Neural cell (in vitro differentiated cells): ENCODE data around the gene MINDY4. TPM values are rescaled to one million over a fixed set of nuclear protein-coding genes. Genes with fewer than 3 reads are reported as not detected.

Experiments
- H2AFZ ChIP-seq: fragments of 200-600, 300-800 bp; sonication (generic), shearing (Covaris generic); 2 replicates; pipeline ENCODE4 v1.6.0; 2014; ENCODE audit warnings: low read depth, mild to moderate bottlenecking, antibody characterized with exemption, low read length, moderate library complexity
- H3F3A ChIP-seq: fragments of 200-600 bp; shearing (Covaris generic); 2 replicates; pipeline ENCODE4 v1.6.1; 2016; ENCODE audit warnings: mild to moderate bottlenecking, moderate library complexity, mixed read lengths, antibody characterized with exemption, low read length; ENCODE audit not compliant: insufficient read depth, poor library complexity, severe bottlenecking
- H3K27ac ChIP-seq: fragments of 200-600, 300-800 bp; sonication (generic), shearing (Covaris generic); 2 replicates; pipeline ENCODE4 v1.5.1; 2014; ENCODE audit warnings: mild to moderate bottlenecking, low read length, moderate library complexity
- H3K27me3 ChIP-seq: fragments of 300-800, 200-600 bp; sonication (generic), shearing (Covaris generic); 2 replicates; pipeline ENCODE4 v1.6.0; 2014; ENCODE audit warnings: mild to moderate bottlenecking, low read depth, low read length, moderate library complexity; ENCODE audit not compliant: insufficient read depth
- H3K36me3 ChIP-seq: fragments of 300-800, 200-600 bp; sonication (generic), shearing (Covaris generic); 2 replicates; pipeline ENCODE4 v1.5.1; 2014; ENCODE audit warnings: mild to moderate bottlenecking, antibody characterized with exemption, low read length, moderate library complexity; ENCODE audit not compliant: insufficient read depth
- H3K4me2 ChIP-seq: fragments of 300-800, 200-600 bp; sonication (generic), shearing (Covaris generic); 2 replicates; pipeline ENCODE4 v1.6.0; 2014; ENCODE audit warnings: mild to moderate bottlenecking, low read length
- H3K4me3 ChIP-seq: fragments of 300-800, 200-600 bp; sonication (generic), shearing (Covaris generic); 2 replicates; pipeline ENCODE4 v1.5.1; 2014; ENCODE audit warnings: mild to moderate bottlenecking, low read length, moderate library complexity
- H3K79me2 ChIP-seq: fragments of 200-600 bp; shearing (Covaris generic); replicated peaks from 2 replicates; pipeline ENCODE4 v1.6.0; 2014; ENCODE audit warnings: mild to moderate bottlenecking, low read length, moderate library complexity; ENCODE audit not compliant: insufficient read depth
- H3K9ac ChIP-seq: fragments of 300-800, 200-600 bp; sonication (generic), shearing (Covaris generic); 2 replicates; pipeline ENCODE4 v1.6.1; 2016; ENCODE audit warnings: mild to moderate bottlenecking, low read length, mixed read lengths
- H3K9me2 ChIP-seq: fragments of 200-600 bp; shearing (Covaris generic); 2 replicates; pipeline ENCODE4 v1.6.1; 2016; ENCODE audit warnings: mild to moderate bottlenecking, low read length, mixed read lengths; ENCODE audit not compliant: insufficient read depth
- H3K9me3 ChIP-seq: fragments of 200-600, 300-800 bp; sonication (generic), shearing (Covaris generic); 2 replicates; pipeline ENCODE4 v1.6.1; 2016; ENCODE audit warnings: mild to moderate bottlenecking, mixed run types, low read length, moderate library complexity, mixed read lengths
- H4K20me1 ChIP-seq: fragments of 200-600 bp; shearing (Covaris generic); 2 replicates; pipeline ENCODE4 v1.6.1; 2016; ENCODE audit warnings: mild to moderate bottlenecking, mixed run types; ENCODE audit not compliant: insufficient read depth
- EP300 ChIP-seq: fragments of 450-650 bp; conservative IDR thresholded peaks from 2 replicates; pipeline ENCODE4 v1.6.1; 2014; ENCODE audit warnings: antibody characterized with exemption, mild to moderate bottlenecking, moderate library complexity; ENCODE audit not compliant: poor library complexity, severe bottlenecking
- EZH2 ChIP-seq: fragments of 200-600, 300-800 bp; shearing (Covaris generic), sonication (generic); IDR thresholded peaks from 2 replicates; pipeline ENCODE4 v1.6.1; 2014; ENCODE audit warnings: antibody characterized with exemption, low read length, borderline replicate concordance, mild to moderate bottlenecking; ENCODE audit not compliant: insufficient read depth, poor library complexity, severe bottlenecking
- MXI1 ChIP-seq: fragments of 450-650 bp; conservative IDR thresholded peaks from 2 replicates; pipeline ENCODE4 v1.6.1; 2014; ENCODE audit warnings: antibody characterized with exemption, mild to moderate bottlenecking; ENCODE audit not compliant: poor library complexity, severe bottlenecking
- POLR2AphosphoS5 ChIP-seq: IDR thresholded peaks from 2 replicates; pipeline ENCODE4 v1.6.1; 2012
- RAD21 ChIP-seq: fragments of 450-650 bp; conservative IDR thresholded peaks from 2 replicates; pipeline ENCODE4 v1.6.1; 2014; ENCODE audit warnings: antibody characterized with exemption, mild to moderate bottlenecking, moderate library complexity
- SMC3 ChIP-seq: fragments of 450-650 bp; conservative IDR thresholded peaks from 2 replicates; pipeline ENCODE4 v1.6.1; 2014; ENCODE audit warnings: antibody characterized with exemption, mild to moderate bottlenecking, moderate library complexity; ENCODE audit not compliant: poor library complexity
- TAF1 ChIP-seq: IDR thresholded peaks from 2 replicates; pipeline ENCODE4 v1.6.1; 2012; ENCODE audit warnings: low read depth
- polyA plus RNA-seq: library from polyadenylated mRNA; depleted of rRNA; stranded (reverse); fragments of >200 nt; gene quantifications from 2 replicates; pipeline ENCODE4 v1.2.3, GENCODE V29; 2014
- TF ChIP-seq, protein P1 (sequence below): fragments of 450-650 bp; IDR thresholded peaks from 2 replicates; pipeline ENCODE4 v1.5.1; 2014; ENCODE audit warnings: antibody characterized with exemption, mild to moderate bottlenecking, moderate library complexity; ENCODE audit not compliant: poor library complexity, severe bottlenecking
- TF ChIP-seq, protein P2 (sequence below): IDR thresholded peaks from 2 replicates; pipeline ENCODE4 v1.6.1; 2012; ENCODE audit warnings: borderline replicate concordance

The MINDY4 gene
- polyA plus RNA-seq, 1 donor from 2014 or later: 1.0 TPM

DNA sequence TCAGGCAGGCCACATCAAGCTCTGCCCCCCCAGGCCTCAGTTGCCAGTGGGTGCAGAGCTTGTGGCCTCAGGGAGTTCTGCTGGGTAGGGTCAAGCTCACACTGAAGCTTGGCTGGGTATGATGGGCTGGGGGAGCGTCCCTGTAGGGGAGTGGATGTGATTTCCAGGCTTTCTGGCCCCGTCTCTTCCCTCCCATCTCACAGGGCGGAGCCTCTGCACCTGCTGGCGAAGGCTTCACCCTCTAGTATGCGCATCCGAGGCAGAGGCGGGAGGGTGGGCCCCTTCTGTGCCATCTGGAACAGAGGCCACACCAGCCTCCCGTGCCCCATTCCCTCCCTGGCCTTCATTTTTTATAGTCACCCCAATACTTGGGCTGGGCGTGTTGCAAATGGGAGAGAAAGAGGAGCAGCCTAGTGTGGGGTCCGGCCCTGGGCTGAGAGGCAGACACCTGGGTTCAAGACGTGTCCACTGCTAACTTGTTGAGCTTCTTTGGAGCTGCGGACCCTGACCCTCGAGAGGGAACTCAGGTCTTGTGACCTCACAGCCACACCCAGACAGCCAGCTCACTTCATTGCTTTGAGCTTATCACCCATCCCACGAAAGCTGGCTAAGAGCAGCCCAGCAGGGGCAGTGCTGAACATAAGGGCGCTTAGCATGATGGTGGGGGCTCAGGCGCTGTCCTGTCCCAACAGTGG, 142.8 kb downstream of the MINDY4 start:
- no peaks in the 10 kb centered on the region for H3F3A ChIP-seq
- H3K4me3 ChIP-seq: no peak overlapping the region
- no peaks in the 10 kb centered on the region for H3K9me3 ChIP-seq
- no peaks in the 10 kb centered on the region for H3K36me3 ChIP-seq
- no peak overlapping the region for H3K4me2 ChIP-seq
- H3K27ac ChIP-seq: no peak overlapping the region
- H2AFZ ChIP-seq: no peak overlapping the region
- no peaks in the 10 kb centered on the region for H3K79me2 ChIP-seq
- H3K9ac ChIP-seq: no peak overlapping the region
- H3K9me2 ChIP-seq: no peaks in the 10 kb centered on the region
- H3K27me3 ChIP-seq: no peaks in the 10 kb centered on the region
- no peak for TF ChIP-seq POLR2AphosphoS5
- no peak for TF ChIP-seq EP300
- TF ChIP-seq SMC3: no peak
- TF ChIP-seq, protein P1, sequence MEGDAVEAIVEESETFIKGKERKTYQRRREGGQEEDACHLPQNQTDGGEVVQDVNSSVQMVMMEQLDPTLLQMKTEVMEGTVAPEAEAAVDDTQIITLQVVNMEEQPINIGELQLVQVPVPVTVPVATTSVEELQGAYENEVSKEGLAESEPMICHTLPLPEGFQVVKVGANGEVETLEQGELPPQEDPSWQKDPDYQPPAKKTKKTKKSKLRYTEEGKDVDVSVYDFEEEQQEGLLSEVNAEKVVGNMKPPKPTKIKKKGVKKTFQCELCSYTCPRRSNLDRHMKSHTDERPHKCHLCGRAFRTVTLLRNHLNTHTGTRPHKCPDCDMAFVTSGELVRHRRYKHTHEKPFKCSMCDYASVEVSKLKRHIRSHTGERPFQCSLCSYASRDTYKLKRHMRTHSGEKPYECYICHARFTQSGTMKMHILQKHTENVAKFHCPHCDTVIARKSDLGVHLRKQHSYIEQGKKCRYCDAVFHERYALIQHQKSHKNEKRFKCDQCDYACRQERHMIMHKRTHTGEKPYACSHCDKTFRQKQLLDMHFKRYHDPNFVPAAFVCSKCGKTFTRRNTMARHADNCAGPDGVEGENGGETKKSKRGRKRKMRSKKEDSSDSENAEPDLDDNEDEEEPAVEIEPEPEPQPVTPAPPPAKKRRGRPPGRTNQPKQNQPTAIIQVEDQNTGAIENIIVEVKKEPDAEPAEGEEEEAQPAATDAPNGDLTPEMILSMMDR: no peak
- TF ChIP-seq TAF1: no peak
- TF ChIP-seq MXI1: no peak
- TF ChIP-seq, protein P2, sequence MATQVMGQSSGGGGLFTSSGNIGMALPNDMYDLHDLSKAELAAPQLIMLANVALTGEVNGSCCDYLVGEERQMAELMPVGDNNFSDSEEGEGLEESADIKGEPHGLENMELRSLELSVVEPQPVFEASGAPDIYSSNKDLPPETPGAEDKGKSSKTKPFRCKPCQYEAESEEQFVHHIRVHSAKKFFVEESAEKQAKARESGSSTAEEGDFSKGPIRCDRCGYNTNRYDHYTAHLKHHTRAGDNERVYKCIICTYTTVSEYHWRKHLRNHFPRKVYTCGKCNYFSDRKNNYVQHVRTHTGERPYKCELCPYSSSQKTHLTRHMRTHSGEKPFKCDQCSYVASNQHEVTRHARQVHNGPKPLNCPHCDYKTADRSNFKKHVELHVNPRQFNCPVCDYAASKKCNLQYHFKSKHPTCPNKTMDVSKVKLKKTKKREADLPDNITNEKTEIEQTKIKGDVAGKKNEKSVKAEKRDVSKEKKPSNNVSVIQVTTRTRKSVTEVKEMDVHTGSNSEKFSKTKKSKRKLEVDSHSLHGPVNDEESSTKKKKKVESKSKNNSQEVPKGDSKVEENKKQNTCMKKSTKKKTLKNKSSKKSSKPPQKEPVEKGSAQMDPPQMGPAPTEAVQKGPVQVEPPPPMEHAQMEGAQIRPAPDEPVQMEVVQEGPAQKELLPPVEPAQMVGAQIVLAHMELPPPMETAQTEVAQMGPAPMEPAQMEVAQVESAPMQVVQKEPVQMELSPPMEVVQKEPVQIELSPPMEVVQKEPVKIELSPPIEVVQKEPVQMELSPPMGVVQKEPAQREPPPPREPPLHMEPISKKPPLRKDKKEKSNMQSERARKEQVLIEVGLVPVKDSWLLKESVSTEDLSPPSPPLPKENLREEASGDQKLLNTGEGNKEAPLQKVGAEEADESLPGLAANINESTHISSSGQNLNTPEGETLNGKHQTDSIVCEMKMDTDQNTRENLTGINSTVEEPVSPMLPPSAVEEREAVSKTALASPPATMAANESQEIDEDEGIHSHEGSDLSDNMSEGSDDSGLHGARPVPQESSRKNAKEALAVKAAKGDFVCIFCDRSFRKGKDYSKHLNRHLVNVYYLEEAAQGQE: no peak
- no peak for TF ChIP-seq RAD21
- TF ChIP-seq EZH2: no peak
- H4K20me1 ChIP-seq: no peaks in the 10 kb centered on the region

DNA sequence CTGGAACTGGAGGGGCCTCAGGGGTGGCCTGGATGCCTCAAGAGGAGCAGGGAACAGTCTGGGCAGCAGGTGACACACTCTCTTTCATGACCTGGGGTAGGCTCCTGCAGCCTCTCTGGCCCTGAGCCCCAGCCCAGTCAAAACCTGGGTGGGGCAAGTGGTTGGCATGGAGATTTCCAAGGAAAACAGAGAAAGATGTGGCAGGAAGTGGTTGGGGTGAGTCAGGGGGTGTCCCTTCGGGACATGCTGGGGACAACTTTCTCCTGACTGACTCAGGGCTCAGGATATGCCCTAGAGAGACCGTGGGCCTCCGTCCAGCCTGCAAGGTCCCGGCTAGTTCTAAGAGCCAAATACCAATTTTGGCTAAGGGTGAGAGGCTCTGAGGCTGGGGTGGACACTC, 143.4 kb downstream of the MINDY4 start:
- Histone ChIP-seq H2AFZ (no peak overlapping the region), H3F3A (no peaks in the 10 kb centered on the region), H3K9me2 (no peaks in the 10 kb centered on the region), H3K9me3 (no peaks in the 10 kb centered on the region), H3K36me3 (no peaks in the 10 kb centered on the region), H3K27me3 (no peaks in the 10 kb centered on the region), H3K27ac (no peak overlapping the region), H4K20me1 (no peaks in the 10 kb centered on the region), H3K4me2 (no peak overlapping the region), H3K4me3 (no peak overlapping the region), H3K9ac (no peak overlapping the region), H3K79me2 (no peaks in the 10 kb centered on the region)
- TF ChIP-seq RAD21 (no peak), MXI1 (no peak), EP300 (no peak), TAF1 (no peak), POLR2AphosphoS5 (no peak)
- TF ChIP-seq, protein P1: no peak
